ENCODE measurements around the gene GGA2.
"Not testable (repeated sequence)": the region's sequence is repeated elsewhere in the genome, so short reads cannot be mapped to it uniquely, and the experiment has no call there.

- TF ChIP-seq POLR2A, CTCF (IDR thresholded peaks at IDR 0.05): not testable (repeated sequence)
Observed at GRCh38 chr16:23483492-23483891, 26.8 kb downstream of the GGA2 start.
